HG03097 (cell line): Measurements from ENCODE around the gene DNAJC27.

ENCODE experiments used
- ATAC-seq: cut with Tn5 transposase; IDR thresholded peaks from one replicate; pipeline ENCODE4 v1.9.1; 2021; ENCODE audit not compliant: unreplicated experiment, low FRiP score

DNAJC27 gene

GRCh38 chr2:24971286-24971535, 544 bp downstream of the DNAJC27 start:
- no peak for ATAC-seq

DNA sequence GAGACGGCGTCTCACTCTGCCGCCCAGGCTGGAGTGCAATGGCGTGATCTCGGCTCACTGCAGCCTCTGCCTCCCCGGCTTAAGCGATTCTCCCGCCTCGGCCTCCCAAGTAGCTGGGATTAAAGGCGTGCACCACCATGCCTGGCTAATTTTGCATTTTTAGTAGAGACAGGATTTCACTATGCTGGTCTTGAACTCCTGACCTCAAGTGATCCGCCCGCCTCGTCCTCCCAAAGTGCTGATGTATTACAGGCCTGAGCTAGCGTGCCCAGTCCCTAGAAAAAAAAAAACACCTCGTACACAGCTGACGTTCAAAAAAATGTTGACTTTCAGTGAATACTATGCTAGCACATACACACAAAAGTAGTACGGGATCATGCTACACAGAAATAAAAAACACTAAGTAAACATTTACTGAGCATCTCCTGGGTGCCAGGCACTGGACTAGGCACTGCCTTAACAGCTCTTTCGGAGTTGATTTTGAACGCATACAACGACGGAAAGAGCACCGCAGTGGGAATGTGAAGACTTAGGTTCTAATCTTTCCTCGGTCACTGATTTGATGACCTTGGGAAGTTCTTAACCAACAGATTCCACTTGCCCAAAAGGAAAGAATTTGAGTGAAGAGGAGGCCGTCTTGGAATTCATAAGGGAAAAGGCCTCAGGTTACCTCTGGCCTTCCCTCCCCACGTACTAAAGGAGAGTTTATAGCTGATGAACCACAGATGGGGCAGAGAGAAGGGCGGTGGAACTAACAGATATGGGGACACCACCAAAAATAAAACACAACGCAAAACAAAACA, 1.1 kb downstream of the DNAJC27 start:
- no peak for ATAC-seq

- no peak for ATAC-seq
Observed at GRCh38 chr2:24969784-24970183, 2.0 kb downstream of the DNAJC27 start.

- no peak for ATAC-seq
Observed at GRCh38 chr2:24961903-24962302, 9.9 kb downstream of the DNAJC27 start.

DNA sequence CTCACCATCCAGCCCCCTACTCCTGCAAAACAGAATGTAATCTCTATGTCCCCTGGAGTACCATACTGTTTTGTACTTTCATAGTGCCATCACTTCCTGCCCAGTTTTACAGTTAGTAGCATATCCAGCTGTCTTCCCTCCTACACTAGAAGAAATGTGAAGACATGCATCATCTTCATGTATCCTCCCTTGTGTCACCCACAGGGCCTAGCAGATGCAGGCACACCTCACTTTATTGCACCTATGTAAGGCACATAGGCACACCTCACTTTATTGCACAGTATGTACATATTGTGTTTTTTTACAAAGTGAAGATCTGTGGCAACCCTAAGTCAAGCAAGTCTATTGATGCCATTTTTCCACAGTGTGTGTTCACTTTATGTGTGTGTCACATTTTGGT, 12.0 kb downstream of the DNAJC27 start:
- no peak for ATAC-seq

DNA sequence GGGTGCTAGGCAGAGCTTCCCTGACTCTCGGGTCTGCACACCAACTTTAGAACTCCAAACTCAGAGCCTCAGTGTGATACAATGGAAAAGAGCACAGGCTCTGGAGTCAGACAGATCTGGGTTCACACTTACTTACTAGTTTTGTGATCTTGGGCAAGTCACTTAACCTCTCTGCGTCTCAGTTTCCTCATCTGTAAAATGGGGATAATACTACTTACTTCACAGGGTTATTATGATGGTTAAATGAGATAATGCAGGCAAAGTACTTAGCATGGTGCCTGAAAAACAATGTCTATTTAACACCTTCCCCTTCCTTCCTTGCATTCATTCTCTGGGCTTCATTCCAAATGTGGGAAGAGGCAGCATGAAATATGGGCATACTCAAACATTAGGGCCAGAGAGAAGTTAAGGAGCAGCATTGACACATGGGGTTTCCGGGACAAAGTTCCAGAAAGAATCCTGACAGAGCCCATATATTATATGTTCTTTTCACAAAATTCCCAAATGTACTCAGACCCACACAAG, 13.3 kb downstream of the DNAJC27 start:
- no peak for ATAC-seq

DNA sequence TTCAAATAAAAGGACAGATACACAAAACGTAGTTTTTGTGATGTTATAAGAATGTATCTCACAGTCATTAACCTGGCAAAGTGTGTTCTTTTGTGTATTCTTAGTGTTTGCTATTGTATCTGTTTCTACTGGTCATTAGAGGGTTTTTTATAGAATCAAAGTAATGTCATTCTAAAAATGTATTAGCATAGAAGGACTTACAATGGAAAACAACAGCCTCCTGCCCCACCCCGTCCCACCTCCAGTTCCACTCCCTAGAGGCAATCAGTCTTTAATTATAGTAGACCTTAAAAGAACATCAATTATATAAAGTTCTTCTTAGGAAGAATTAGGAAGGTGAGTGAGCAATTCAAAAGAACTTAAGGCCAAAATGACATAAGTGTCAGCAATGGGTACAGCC, 13.8 kb downstream of the DNAJC27 start:
- no peak for ATAC-seq

GRCh38 chr2:24957221-24957620, 14.5 kb downstream of the DNAJC27 start:
- no peak for ATAC-seq

GRCh38 chr2:24955921-24956320, 15.8 kb downstream of the DNAJC27 start:
- ATAC-seq: no peak

DNA sequence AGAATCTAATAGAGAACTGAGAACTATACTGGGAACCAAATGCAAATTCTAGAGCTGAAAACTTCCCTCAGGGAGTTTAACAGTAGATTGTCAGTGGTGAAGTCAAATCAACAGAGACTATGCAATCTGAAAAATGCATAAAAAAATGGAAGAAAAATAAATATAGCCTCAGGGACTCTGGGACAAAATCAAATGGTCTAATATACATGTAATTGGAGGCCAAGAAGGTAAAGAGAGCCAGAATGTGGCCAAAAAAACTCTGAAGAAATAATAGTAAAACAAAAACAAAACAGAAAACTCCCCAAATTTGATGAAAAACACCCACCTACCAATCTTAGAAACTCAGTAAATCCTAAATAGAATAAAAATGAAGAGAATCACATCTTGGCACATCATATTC, 16.5 kb downstream of the DNAJC27 start:
- ATAC-seq: no peak

GRCh38 chr2:24950102-24950501, 21.7 kb downstream of the DNAJC27 start:
- no peak for ATAC-seq

GRCh38 chr2:24948506-24948905, 23.2 kb downstream of the DNAJC27 start:
- ATAC-seq: no peak

DNA sequence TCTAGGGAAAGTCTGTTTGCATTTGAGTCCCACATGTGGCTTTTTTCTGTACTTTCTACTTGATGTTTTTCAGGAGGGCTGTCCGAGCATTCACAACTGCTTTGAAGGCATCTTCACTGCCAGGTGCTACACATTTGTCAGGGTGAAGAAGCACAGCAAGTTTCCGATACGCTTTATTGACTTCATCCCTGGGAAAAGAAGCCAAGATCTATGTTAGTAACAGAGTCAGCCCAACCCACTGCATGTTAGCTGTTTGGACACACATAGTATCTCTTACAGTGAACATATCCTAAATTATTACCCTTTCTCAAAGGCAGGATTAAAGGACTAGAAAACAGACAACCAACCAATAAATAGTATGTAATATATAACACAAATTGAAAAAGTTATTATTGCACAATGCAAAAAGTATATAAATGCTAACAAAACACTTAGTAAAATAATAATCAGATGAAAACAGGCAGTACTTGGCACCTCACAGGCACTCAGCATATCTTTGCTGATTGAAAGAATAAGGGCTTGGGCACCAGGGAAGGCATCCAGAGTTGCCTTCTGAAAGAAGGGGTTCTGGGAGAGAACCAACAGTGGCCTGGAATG, 24.1 kb downstream of the DNAJC27 start:
- no peak for ATAC-seq

DNA sequence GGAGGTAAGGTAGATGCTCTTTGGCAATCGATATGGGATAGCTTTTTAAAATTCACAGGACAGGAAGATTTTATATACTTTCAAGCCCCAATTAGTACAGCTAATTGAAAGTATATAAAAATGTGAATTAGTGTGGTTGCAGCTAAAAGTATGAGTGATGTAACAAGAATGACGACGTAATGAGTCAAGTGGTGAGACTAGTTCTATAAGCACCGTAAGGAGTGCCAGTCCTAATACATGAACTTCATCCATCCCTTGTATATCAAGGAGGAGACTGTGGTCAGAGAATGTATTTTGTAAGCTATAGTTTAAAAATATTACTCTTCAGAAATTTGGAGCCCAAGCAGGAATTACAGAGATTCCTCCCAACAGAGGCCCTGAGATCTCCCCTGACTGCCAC, 25.8 kb downstream of the DNAJC27 start:
- no peak for ATAC-seq

- no peak for ATAC-seq
Observed at GRCh38 chr2:24943427-24944053, 28.2 kb downstream of the DNAJC27 start.

DNA sequence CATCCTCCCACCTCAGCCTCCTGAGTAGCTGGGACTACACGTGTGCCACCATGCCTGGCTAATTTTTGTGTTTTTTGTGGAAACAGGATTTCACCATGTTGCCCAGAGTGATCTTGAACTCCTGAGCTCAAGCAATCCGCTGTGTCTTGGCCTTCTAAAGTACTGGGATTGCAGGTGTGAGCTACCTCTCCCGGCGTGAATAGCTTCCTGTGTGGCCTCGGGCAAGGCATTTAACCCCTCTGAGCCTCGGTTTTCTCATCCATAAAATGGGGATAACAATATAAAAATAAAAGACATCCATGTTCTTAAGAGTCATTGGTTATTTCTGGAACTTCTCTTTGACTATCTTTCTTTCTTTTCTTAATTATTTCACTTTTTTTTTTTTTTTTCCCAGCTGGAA, 32.4 kb downstream of the DNAJC27 start:
- no peak for ATAC-seq

DNA sequence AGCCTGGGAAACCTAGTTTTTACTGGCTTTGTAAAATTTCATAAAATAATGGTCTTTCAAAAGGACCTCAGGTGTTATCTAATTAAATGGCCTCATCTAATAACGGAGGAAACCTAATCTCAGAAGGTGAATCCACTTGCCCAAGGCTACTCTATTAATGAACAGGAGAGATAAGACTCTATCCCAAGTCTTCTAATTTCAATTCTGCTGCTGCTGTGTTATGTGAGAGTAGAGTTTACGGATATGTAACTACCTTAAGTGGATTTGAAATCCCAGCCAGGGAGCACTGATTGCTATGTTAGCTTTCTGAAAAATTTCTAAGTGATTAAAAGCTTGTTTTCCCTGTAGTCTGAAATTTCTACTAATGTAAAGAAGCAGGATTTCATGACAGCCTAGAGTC, 34.5 kb downstream of the DNAJC27 start:
- no peak for ATAC-seq

DNA sequence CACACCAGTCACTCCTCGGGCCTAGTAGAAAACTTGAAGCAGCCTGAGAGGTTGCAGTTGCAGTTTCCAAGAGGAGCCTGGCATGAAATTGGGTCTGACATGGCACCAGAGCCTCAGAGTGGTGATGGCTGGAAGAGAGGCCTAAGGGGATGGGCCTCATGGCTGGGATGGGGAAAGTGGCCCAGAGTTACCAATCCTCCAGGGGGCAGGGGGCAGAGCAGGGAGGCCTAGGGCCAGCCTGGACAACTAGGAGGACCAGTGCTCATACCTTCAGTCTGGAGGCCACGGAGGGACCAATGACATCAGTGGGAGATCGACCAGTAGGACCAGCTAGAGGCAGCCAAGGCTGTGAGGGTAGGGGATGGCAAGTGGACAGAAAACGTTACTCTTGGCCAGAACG, 36.6 kb downstream of the DNAJC27 start:
- no peak for ATAC-seq

- no peak for ATAC-seq
Observed at GRCh38 chr2:24932715-24933114, 39.0 kb downstream of the DNAJC27 start.

DNA sequence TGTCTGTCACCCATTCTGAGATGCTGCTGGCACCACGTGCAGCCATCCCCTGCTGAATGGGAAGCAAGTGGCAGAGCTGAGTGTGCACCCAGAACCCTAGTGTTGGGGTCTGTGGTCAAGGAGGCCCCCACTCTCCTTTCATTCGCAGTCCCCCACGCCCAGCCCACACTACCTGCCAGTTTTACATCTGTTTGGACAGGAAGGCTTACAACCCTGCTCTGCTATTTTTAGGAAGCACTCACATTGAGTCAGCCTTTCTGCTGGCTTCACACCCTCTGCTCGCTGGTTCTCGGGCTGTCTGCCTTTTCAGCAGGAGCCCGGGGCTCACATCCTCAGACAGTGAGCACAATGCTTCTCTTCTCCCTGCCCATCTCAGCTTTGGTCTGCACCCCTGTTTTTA, 41.0 kb downstream of the DNAJC27 start:
- ATAC-seq: no peak

DNA sequence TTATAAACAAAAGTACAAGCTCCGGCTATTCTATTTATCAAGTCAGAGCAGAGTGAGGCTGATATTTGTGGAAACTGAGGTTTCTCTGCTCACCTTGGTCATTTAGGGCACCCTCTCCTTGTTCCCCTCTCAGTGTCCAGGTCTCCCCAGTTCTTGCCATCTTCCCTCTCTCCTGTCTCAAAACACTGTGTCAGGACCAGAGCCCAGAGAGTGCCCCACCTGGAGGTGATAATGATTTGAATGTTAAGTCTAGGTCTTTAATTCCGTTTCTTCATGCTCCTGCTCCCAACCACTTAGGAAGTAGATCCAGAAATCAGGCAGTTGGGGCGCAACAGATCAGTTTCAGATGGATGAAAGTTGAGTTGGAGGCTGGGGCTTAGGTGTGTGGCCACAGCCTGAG, 42.5 kb downstream of the DNAJC27 start:
- ATAC-seq: no peak

GRCh38 chr2:24928036-24928435, 43.7 kb downstream of the DNAJC27 start:
- no peak for ATAC-seq
